ENCODE results near the gene UXS1. TPM values are rescaled to one million over a fixed set of nuclear protein-coding genes. Genes with fewer than 3 reads are reported as not detected.

UXS1 gene
- total and polyA plus RNA-seq, 2 experiments from 2014 or later: 35.8 to 57.5 TPM

DNA sequence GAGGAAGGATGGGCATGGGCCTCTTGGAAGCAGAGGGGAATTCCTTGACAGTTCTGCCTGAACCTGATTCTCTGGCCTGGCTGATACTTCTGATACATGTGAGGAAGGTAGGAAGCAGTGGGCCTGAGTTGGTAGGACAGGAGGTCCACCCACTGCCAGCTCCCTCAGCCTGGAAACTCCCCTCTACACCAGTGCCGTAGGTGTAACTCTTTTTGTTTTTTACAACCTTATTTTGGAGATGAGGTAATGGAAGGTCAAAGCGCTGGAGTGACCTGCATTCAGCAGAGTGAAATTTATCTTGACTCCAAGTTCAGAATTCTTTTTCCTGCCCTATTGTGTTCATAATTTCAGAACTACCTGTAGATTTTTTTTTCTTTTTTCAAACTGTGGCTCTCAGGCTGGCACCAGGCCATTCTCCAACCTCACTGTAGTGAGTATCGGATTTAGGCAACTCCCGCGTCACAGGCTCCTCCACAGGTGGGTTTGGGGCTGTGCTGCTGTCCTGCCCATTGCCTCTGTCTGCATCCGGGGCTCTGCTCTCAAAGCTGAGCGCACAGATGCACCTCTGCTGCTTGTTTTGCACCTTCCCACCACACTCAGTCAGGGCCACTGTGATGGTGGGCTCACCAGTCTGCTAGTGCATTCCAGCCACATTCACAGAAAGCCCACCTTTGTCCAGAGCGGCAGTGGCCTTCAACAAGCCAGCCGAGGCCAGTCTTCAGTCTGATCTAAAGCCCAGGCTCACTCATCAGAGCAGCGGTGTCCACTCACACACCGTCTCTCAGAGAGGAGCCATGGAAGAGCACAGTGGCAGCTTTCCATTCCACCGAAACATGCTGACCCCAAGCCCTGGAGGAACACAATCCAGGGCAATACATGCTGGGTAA, 87.2 kb downstream of the UXS1 start:
- TF ChIP-seq EZH2 (IDR thresholded peaks at IDR 0.05; ENCODE audit: insufficient read depth, poor library complexity, severe bottlenecking) (no peak), EZH2phosphoT487 (IDR thresholded peaks at IDR 0.05; ENCODE audit: insufficient read depth, low read depth) (no peak)
- in situ Hi-C loops (cut with MboI): loop anchor here (25.0 kb wide), 1 partner anchor 430 kb away; no protein-coding TSS in a partner anchor
- H3K4me2 ChIP-seq (ENCODE audit: unreplicated experiment): no peak overlapping the region
- no peak for DNase-seq
- H3F3A ChIP-seq (ENCODE audit: insufficient read depth): no peaks in the 10 kb centered on the region
- no peak overlapping the region for H3K4me3 ChIP-seq
- H3K4me1 ChIP-seq (ENCODE audit: insufficient read depth): peaks cover 5% of the 10 kb centered on the region; the same call in 1 of the 2 replicates
- H3K79me2 ChIP-seq (ENCODE audit: insufficient read depth): no peaks in the 10 kb centered on the region
- H3K36me3 ChIP-seq (ENCODE audit: low read depth): no peaks in the 10 kb centered on the region
- WGBS, 2 experiments (ENCODE audit: low coverage in 1 of 2, low lambda C conversion rate in 2 of 2, missing lambda C conversion rate in 2 of 2): 87% methylated on average over 12 of the region's 12 CpGs
- no peak overlapping the region for H2AFZ ChIP-seq
- H3K9me2 ChIP-seq (ENCODE audit: insufficient read depth): no peaks in the 10 kb centered on the region
- H3K9ac ChIP-seq: no peak overlapping the region
- no peaks in the 10 kb centered on the region for H3K27me3 ChIP-seq (replicated peaks; ENCODE audit: insufficient read depth)
- no peaks in the 10 kb centered on the region for H4K20me1 ChIP-seq (ENCODE audit: insufficient read depth)
- H3K27ac ChIP-seq: no peak overlapping the region
- no peaks in the 10 kb centered on the region for H3K9me3 ChIP-seq (ENCODE audit: low read depth)

GRCh38 chr2:106105151-106105922, 88.8 kb downstream of the UXS1 start:
- WGBS, 2 experiments (ENCODE audit: low coverage in 1 of 2, low lambda C conversion rate in 2 of 2, missing lambda C conversion rate in 2 of 2): 80 to 84% methylated on average over 16 of the region's 16 CpGs
- Histone ChIP-seq H4K20me1 (ENCODE audit: insufficient read depth) (no peaks in the 10 kb centered on the region), H2AFZ (no peak overlapping the region), H3K4me3 (no peak overlapping the region), H3K9ac (no peak overlapping the region), H3K27ac (no peak overlapping the region), H3K9me3 (ENCODE audit: low read depth) (no peaks in the 10 kb centered on the region), H3K79me2 (ENCODE audit: insufficient read depth) (no peaks in the 10 kb centered on the region), H3F3A (ENCODE audit: insufficient read depth) (no peaks in the 10 kb centered on the region), H3K4me2 (ENCODE audit: unreplicated experiment) (no peak overlapping the region), H3K4me1 (ENCODE audit: insufficient read depth) (peaks cover 5% of the 10 kb centered on the region; the same call in 1 of the 2 replicates), H3K36me3 (ENCODE audit: low read depth) (no peaks in the 10 kb centered on the region), H3K27me3 (replicated peaks; ENCODE audit: insufficient read depth) (no peaks in the 10 kb centered on the region), H3K9me2 (ENCODE audit: insufficient read depth) (no peaks in the 10 kb centered on the region)
- TF ChIP-seq EZH2phosphoT487 (IDR thresholded peaks at IDR 0.05; ENCODE audit: insufficient read depth, low read depth) (no peak), EZH2 (IDR thresholded peaks at IDR 0.05; ENCODE audit: insufficient read depth, poor library complexity, severe bottlenecking) (no peak)
- in situ Hi-C loops (cut with MboI): loop anchor here (25.0 kb wide), 1 partner anchor 432 kb away; no protein-coding TSS in a partner anchor
- no peak for DNase-seq

DNA sequence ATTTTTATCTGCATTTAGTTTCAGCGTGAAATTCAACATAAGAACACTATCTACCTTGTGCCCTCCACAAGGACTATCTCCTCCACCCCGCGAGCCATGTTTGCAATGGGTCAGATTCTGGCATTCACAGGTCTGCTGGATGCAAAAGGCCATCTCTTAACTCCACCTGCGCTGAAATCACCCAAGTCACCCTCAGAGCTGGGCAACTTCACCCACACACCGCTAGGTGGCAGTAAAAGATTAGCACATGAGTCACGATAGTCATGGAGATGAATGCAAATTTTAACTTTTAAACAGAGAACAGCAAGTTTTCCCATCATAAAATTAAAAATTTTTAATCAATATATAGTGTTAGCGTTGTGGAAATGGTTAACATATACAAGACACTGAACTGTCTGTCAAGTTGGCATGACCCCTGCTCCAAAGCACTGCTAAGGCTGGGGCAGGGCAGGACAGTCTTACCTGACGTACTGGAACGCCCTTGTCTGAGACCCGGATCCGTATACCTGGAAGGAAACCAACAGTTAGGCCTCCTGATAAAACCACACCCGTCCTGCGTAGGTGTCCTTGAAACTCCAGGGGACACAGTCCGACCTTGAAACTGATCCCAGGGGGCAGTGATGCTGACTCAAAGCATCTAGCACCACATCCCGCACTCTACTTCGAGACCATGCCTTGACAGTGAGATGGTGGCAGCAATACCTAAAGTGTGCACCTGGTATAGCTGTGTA, 89.6 kb downstream of the UXS1 start:
- TF ChIP-seq EZH2 (IDR thresholded peaks at IDR 0.05; ENCODE audit: insufficient read depth, poor library complexity, severe bottlenecking): no peak
- Histone ChIP-seq H3K79me2 (ENCODE audit: insufficient read depth) (no peaks in the 10 kb centered on the region), H2AFZ (no peak overlapping the region), H3K27me3 (replicated peaks; ENCODE audit: insufficient read depth) (no peaks in the 10 kb centered on the region), H3K9me2 (ENCODE audit: insufficient read depth) (no peaks in the 10 kb centered on the region), H3K4me2 (ENCODE audit: unreplicated experiment) (no peak overlapping the region), H3K36me3 (ENCODE audit: low read depth) (no peaks in the 10 kb centered on the region), H3K9ac (no peak overlapping the region), H3K4me3 (no peak overlapping the region), H3K27ac (no peak overlapping the region), H3K4me1 (ENCODE audit: insufficient read depth) (peaks cover 5% of the 10 kb centered on the region; the same call in 1 of the 2 replicates), H4K20me1 (ENCODE audit: insufficient read depth) (no peaks in the 10 kb centered on the region), H3K9me3 (ENCODE audit: low read depth) (no peaks in the 10 kb centered on the region), H3F3A (ENCODE audit: insufficient read depth) (no peaks in the 10 kb centered on the region)
- 50 to 55% methylated on average over 16 of the region's 16 CpGs for WGBS, 2 experiments (ENCODE audit: low coverage in 1 of 2, low lambda C conversion rate in 2 of 2, missing lambda C conversion rate in 2 of 2)
- DNase-seq: peak; percentile 70
- in situ Hi-C loops (cut with MboI): loop anchor here (25.0 kb wide), 1 partner anchor 433 kb away; no protein-coding TSS in a partner anchor

DNA sequence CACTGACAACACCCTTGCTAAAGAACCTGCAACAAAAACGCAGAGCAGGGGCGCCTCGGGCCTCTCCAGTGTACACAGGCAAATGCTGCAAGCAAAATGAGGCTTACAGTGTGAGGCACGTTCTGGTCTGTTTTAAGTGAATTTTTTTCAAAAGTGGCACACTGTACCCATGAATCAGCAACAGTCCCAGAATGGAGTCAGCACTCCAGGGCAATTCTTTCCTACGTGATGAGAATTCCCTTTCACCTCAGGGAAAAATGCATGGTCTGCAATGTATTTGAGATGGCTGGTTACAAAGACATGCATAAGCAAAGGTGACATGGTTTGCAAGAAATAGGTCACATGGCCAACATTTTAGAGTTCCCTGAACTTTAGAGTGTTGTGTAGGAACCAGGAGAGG, 94.4 kb downstream of the UXS1 start:
- H2AFZ ChIP-seq: no peak overlapping the region
- no peak overlapping the region for H3K27ac ChIP-seq
- H3K27me3 ChIP-seq (replicated peaks; ENCODE audit: insufficient read depth): no peaks in the 10 kb centered on the region
- H4K20me1 ChIP-seq (ENCODE audit: insufficient read depth): no peaks in the 10 kb centered on the region
- no peaks in the 10 kb centered on the region for H3K79me2 ChIP-seq (ENCODE audit: insufficient read depth)
- no peak overlapping the region for H3K9ac ChIP-seq
- no peak overlapping the region for H3K4me3 ChIP-seq
- in situ Hi-C loops (cut with MboI): loop anchor here (25.0 kb wide), 1 partner anchor 438 kb away; no protein-coding TSS in a partner anchor
- H3K9me3 ChIP-seq (ENCODE audit: low read depth): no peaks in the 10 kb centered on the region
- H3K9me2 ChIP-seq (ENCODE audit: insufficient read depth): no peaks in the 10 kb centered on the region
- no peaks in the 10 kb centered on the region for H3K36me3 ChIP-seq (ENCODE audit: low read depth)
- 99% methylated on average over 5 of the region's 5 CpGs for WGBS, 2 experiments (ENCODE audit: low coverage in 1 of 2, low lambda C conversion rate in 2 of 2, missing lambda C conversion rate in 2 of 2)
- TF ChIP-seq EZH2 (IDR thresholded peaks at IDR 0.05; ENCODE audit: insufficient read depth, poor library complexity, severe bottlenecking) (no peak), EZH2phosphoT487 (IDR thresholded peaks at IDR 0.05; ENCODE audit: insufficient read depth, low read depth) (no peak)
- no peak overlapping the region for H3K4me2 ChIP-seq (ENCODE audit: unreplicated experiment)
- no peak for DNase-seq
- no peaks in the 10 kb centered on the region for H3K4me1 ChIP-seq (ENCODE audit: insufficient read depth)
- H3F3A ChIP-seq (ENCODE audit: insufficient read depth): no peaks in the 10 kb centered on the region

Measured in GM23248 (cell line).